Nephron progenitor cell (in vitro differentiated cells): ENCODE data around the gene DRC1.
A peak's percentile ranks its signal among the peaks of the same experiment; 100 is the strongest.

Experiments used
- DNase-seq: peaks from one replicate; pipeline ENCODE4 v3.0.0; 2021
- H3K27ac Mint-ChIP-seq: 2 replicates; pipeline ENCODE4 v1.8.0; 2021; ENCODE audit warnings: mild to moderate bottlenecking, moderate library complexity, mixed read lengths
- H3K27me3 Mint-ChIP-seq: 2 replicates; pipeline ENCODE4 v1.8.0; 2021; ENCODE audit warnings: mild to moderate bottlenecking, low read depth, mixed read lengths; ENCODE audit not compliant: poor library complexity
- H3K36me3 Mint-ChIP-seq: 2 replicates; pipeline ENCODE4 v1.8.0; 2021; ENCODE audit warnings: low read depth, mixed read lengths
- H3K4me1 Mint-ChIP-seq: 2 replicates; pipeline ENCODE4 v1.8.0; 2021; ENCODE audit warnings: mixed read lengths
- H3K4me3 Mint-ChIP-seq: 2 replicates; pipeline ENCODE4 v1.8.0; 2021; ENCODE audit warnings: mild to moderate bottlenecking, moderate library complexity, mixed read lengths
- H3K9me3 Mint-ChIP-seq: 2 replicates; pipeline ENCODE4 v1.8.0; 2021; ENCODE audit warnings: mild to moderate bottlenecking, moderate library complexity, mixed read lengths
- TF ChIP-seq, protein P1 (sequence below): fragments of 200-600 bp; sonication (generic); IDR thresholded peaks from 2 replicates; pipeline ENCODE4 v1.5.0; 2021; ENCODE audit warnings: antibody characterized with exemption

DRC1 gene

GRCh38 chr2:26429779-26430578 is 28.3 kb downstream of the DRC1 start:
- TF ChIP-seq, protein P1, sequence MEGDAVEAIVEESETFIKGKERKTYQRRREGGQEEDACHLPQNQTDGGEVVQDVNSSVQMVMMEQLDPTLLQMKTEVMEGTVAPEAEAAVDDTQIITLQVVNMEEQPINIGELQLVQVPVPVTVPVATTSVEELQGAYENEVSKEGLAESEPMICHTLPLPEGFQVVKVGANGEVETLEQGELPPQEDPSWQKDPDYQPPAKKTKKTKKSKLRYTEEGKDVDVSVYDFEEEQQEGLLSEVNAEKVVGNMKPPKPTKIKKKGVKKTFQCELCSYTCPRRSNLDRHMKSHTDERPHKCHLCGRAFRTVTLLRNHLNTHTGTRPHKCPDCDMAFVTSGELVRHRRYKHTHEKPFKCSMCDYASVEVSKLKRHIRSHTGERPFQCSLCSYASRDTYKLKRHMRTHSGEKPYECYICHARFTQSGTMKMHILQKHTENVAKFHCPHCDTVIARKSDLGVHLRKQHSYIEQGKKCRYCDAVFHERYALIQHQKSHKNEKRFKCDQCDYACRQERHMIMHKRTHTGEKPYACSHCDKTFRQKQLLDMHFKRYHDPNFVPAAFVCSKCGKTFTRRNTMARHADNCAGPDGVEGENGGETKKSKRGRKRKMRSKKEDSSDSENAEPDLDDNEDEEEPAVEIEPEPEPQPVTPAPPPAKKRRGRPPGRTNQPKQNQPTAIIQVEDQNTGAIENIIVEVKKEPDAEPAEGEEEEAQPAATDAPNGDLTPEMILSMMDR: no peak
- no peak for DNase-seq
- peaks cover 7% of the 10 kb centered on the region for H3K27me3 Mint-ChIP-seq
- no peak overlapping the region for H3K27ac Mint-ChIP-seq
- H3K4me3 Mint-ChIP-seq: no peak overlapping the region
- no peaks in the 10 kb centered on the region for H3K9me3 Mint-ChIP-seq
- H3K4me1 Mint-ChIP-seq: no peaks in the 10 kb centered on the region
- H3K36me3 Mint-ChIP-seq: no peaks in the 10 kb centered on the region

DNA sequence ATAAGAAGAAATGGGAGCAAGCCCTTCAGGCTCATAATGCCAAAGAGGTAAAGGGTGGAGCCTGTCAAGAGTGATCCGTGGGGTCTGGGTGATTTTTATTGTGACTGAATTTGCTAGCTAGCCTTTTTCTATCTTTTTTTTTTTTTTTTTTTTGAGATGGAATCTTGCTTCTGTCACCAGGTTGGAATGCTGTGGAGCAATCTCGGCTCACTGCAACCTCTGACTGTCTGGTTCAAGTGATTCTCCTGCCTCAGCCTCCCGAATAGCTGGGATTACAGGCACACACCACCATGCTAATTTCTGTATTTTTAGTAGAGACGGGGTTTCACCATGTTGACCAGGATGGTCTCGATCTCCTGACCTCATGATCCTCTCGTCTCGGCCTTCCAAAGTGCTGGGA is 29.1 kb downstream of the DRC1 start:
- no peaks in the 10 kb centered on the region for H3K4me1 Mint-ChIP-seq
- no peak for DNase-seq
- H3K4me3 Mint-ChIP-seq: no peak overlapping the region
- H3K27ac Mint-ChIP-seq: no peak overlapping the region
- peaks cover 7% of the 10 kb centered on the region for H3K27me3 Mint-ChIP-seq
- H3K36me3 Mint-ChIP-seq: no peaks in the 10 kb centered on the region
- TF ChIP-seq, protein P1: no peak
- no peaks in the 10 kb centered on the region for H3K9me3 Mint-ChIP-seq

DNA sequence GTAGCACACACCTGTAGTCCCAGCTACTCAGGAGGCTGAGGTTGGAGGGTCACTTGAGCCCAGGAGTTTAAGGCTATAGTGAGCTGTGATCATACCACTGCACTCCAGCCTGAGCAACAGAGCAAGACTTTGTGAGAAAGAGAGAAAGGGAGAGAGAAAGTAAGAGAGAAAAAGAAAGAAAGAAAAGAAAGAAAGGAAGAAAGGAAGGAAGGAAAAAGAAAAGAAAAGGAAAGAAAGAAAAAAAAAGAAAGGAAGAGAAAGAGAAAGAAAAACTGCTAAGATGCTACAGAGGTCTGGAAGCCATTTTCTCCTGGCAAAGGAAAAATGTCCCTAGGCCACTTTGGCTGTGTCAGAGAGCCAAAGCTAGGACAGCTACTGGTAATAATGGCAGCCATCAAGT is 30.6 kb downstream of the DRC1 start:
- TF ChIP-seq, protein P1: no peak
- Mint-ChIP-seq H3K27ac (no peak overlapping the region), H3K9me3 (no peaks in the 10 kb centered on the region), H3K27me3 (peaks cover 7% of the 10 kb centered on the region), H3K4me1 (no peaks in the 10 kb centered on the region), H3K4me3 (no peak overlapping the region), H3K36me3 (no peaks in the 10 kb centered on the region)
- DNase-seq: no peak

DNA sequence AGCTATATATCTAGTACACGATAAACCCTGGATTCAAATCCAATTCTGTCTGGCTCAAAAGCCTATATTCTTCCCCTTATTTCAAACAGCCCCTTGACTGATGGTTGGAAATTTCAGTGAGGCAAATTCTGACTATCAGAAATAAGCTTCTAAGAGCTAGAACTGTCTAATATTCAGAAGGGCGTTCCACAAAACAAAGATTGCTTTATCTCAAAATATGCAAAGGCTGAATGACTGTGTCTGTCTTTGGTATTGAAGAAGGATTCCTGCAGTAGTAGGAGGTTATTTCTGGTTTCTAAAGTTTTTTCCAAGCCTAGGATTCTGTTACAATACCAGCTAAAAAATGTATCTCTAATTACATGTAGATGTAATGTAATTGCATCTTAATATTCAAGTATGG is 31.1 kb downstream of the DRC1 start:
- Mint-ChIP-seq H3K27me3 (peaks cover 7% of the 10 kb centered on the region), H3K27ac (no peak overlapping the region), H3K4me1 (no peaks in the 10 kb centered on the region), H3K9me3 (no peaks in the 10 kb centered on the region), H3K36me3 (no peaks in the 10 kb centered on the region), H3K4me3 (no peak overlapping the region)
- no peak for DNase-seq
- TF ChIP-seq, protein P1: no peak

DNA sequence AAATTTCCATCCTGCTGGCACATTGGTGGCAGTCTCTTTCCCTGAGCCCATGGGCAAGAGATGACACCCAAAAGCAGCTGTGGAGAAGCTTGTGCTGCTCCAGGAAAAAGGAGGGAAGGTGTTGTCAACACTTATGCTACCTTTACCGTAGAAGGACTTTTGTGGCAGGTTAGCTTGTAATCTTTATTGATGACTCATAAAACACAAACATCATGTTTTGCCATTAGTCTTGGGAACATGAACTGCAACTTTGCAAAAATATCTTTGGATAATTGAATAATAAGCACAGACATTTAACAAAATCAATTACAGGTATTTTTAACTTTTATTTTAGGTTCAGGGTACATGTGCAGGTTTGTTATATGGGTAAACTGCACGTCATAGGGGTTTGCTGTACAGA is 33.4 kb downstream of the DRC1 start:
- no peaks in the 10 kb centered on the region for H3K9me3 Mint-ChIP-seq
- TF ChIP-seq, protein P1: no peak
- H3K27me3 Mint-ChIP-seq: peaks cover 7% of the 10 kb centered on the region
- no peak overlapping the region for H3K27ac Mint-ChIP-seq
- H3K4me3 Mint-ChIP-seq: no peak overlapping the region
- H3K4me1 Mint-ChIP-seq: peaks cover 12% of the 10 kb centered on the region
- H3K36me3 Mint-ChIP-seq: no peaks in the 10 kb centered on the region
- DNase-seq: no peak

DNA sequence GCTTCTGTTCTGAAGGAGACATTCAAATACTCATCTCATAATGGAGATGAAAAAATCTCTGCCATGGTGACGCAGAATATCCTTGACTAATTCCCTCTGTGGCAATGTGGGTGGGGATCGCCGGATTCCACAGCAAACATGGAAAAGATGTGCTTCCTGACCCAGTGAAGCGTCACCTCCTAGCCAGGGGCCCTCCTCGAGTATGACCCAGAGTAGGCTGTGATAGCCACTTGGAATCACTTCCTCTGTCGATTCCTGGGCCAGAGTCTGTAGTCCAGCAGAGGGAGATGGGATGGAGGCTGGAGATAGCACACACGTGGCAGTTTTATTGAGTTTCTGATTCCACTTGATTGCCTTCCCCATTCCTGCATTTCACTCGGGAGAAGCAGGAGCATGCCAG is 36.8 kb downstream of the DRC1 start:
- peak; percentile 26 for DNase-seq
- TF ChIP-seq, protein P1: no peak
- Mint-ChIP-seq H3K27me3 (peaks cover 4% of the 10 kb centered on the region), H3K9me3 (no peaks in the 10 kb centered on the region), H3K36me3 (no peaks in the 10 kb centered on the region), H3K4me1 (peaks cover 12% of the 10 kb centered on the region), H3K27ac (no peak overlapping the region), H3K4me3 (no peak overlapping the region)
